ENCODE measurements around the gene ARHGAP8. TPM values are rescaled to one million over a fixed set of nuclear protein-coding genes. Genes with fewer than 3 reads are reported as not detected.

Gene ARHGAP8
- polyA plus RNA-seq, 2 of the 4 experiments (the other 2 are of a cell fraction) = 1.2 to 3.8 TPM

DNA sequence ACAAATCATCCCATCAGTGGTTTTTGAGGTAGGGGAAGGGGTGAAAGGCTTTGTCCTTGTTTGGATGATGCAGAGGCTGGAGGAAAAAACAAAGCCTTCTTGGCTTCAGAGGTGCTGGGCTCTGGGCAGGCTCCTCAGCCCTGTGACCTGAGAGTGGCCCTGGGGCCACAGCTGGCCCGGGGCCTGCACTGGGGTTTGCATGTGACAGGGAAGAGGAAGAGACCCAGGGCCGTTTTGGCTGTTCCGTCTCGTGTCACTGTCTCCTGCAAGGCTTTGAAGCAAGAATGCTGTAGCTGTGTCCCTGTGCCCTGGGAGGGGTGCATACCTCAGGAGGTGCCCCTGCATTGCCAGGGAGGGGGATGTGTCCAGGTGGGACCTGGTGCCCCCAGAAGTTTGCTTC lies 12.6 kb downstream of the ARHGAP8 start:
- Histone ChIP-seq H3K27ac (no peak overlapping the region), H3K9me3 (no peaks in the 10 kb centered on the region), H3K4me2 (no peak overlapping the region), H3K4me3 (no peak overlapping the region), H3K4me1 (no peaks in the 10 kb centered on the region)
- TF ChIP-seq MYC (IDR thresholded peaks at IDR 0.05; ENCODE audit: borderline replicate concordance, low read length) (no peak), FOSB (CRISPR knock-in tag; IDR thresholded peaks at IDR 0.05) (no peak), FOSL2 (IDR thresholded peaks at IDR 0.05) (no peak), FOSL2 (CRISPR knock-in tag; IDR thresholded peaks at IDR 0.05) (no peak), EHF (CRISPR knock-in tag; IDR thresholded peaks at IDR 0.05) (no peak), NPAS2 (CRISPR knock-in tag; IDR thresholded peaks at IDR 0.05; ENCODE audit: borderline replicate concordance) (no peak), FOXS1 (CRISPR knock-in tag; IDR thresholded peaks at IDR 0.05) (no peak), NFE2L2 (conservative IDR thresholded peaks at IDR 0.05; ENCODE audit: low read length) (no peak), GATA3 (IDR thresholded peaks at IDR 0.05; ENCODE audit: borderline replicate concordance) (no peak)
- FAIRE-seq (no peak), DNase-seq (ENCODE audit: low read depth in 1 of 2, low spot score in 1 of 2) (no peak), ATAC-seq (no peak)
- POLR2A ChIA-PET = no interaction called here
- WGBS (ENCODE audit: missing lambda C conversion rate) = 72% methylated on average over 4 of the region's 4 CpGs
- CTCF ChIA-PET = interaction anchor here (0.6 kb wide), 1 partner anchor 12 kb away, joined by 3 read pairs; no protein-coding TSS in a partner anchor

DNA sequence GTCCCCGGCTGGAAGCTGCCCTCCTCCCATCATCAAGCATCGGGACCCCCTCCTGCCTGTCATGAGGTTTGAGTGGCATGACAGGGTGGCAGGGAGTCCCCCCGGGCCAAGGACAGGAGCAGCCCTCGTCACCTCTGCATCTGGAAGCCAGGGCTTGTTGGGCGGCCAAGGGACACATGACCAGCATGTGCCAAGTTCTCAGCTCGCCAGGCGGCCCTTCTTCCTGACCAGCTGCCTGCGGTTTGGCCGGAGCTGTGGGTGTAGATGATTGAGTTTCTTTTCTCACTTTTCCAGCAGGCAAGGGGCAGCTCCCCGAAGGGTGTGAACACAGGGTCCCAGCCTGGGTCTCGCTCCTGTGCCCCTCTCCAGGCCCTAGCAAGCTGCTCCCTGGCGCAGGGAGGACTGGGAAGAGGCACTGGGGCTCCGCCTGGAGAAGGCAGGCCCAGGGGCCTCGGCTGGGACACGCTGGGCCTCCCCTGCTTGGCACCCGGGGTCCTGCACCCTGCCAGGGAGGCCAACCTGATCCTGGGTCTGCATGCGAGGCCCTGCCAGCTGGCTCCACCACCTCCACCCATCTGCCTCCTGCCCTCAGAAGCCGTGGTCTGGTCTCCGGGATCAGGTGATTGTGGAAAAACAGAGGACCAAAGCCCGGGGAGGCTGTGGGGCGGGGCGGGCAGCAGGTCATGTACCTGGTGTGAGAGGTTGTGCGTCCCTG lies 13.4 kb downstream of the ARHGAP8 start:
- no peak for FAIRE-seq
- H3K4me1 ChIP-seq = no peaks in the 10 kb centered on the region
- H3K4me2 ChIP-seq = no peak overlapping the region
- POLR2A ChIA-PET = no interaction called here
- no peak for DNase-seq (ENCODE audit: low read depth in 1 of 2, low spot score in 1 of 2)
- no peaks in the 10 kb centered on the region for H3K9me3 ChIP-seq
- CTCF ChIA-PET = interaction anchor here (0.6 kb wide), 1 partner anchor 12 kb away, joined by 3 read pairs; no protein-coding TSS in a partner anchor
- no peak overlapping the region for H3K27ac ChIP-seq
- ATAC-seq = no peak
- no peak overlapping the region for H3K4me3 ChIP-seq
- 86% methylated on average over 10 of the region's 23 CpGs for WGBS (ENCODE audit: missing lambda C conversion rate)
- TF ChIP-seq, protein P1, sequence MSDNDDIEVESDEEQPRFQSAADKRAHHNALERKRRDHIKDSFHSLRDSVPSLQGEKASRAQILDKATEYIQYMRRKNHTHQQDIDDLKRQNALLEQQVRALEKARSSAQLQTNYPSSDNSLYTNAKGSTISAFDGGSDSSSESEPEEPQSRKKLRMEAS (IDR thresholded peaks at IDR 0.05) = no peak
- TF ChIP-seq MAZ (IDR thresholded peaks at IDR 0.05; ENCODE audit: borderline replicate concordance, low read depth, low read length) (no peak), HEYL (CRISPR knock-in tag; IDR thresholded peaks at IDR 0.05) (no peak), TFCP2L1 (CRISPR knock-in tag; IDR thresholded peaks at IDR 0.05) (no peak), HMGXB4 (CRISPR knock-in tag; IDR thresholded peaks at IDR 0.05; ENCODE audit: borderline replicate concordance) (no peak), NFE2L2 (conservative IDR thresholded peaks at IDR 0.05; ENCODE audit: low read length) (no peak), JUN (IDR thresholded peaks at IDR 0.05) (no peak), TP53 (CRISPR knock-in tag; IDR thresholded peaks at IDR 0.05) (no peak), CEBPB (IDR thresholded peaks at IDR 0.05) (no peak), BHLHE40 (IDR thresholded peaks at IDR 0.05; ENCODE audit: low read depth, low read length) (no peak), MAFK (IDR thresholded peaks at IDR 0.05; ENCODE audit: partially characterized antibody) (no peak), NR3C1 (IDR thresholded peaks at IDR 0.05) (no peak), ZFP36 (IDR thresholded peaks at IDR 0.05; ENCODE audit: borderline replicate concordance, partially characterized antibody) (no peak), HDAC2 (IDR thresholded peaks at IDR 0.05) (no peak)

GRCh38 chr22:44773082-44773481 lies 20.7 kb downstream of the ARHGAP8 start:
- 89% methylated on average over 1 of the region's 1 CpG for WGBS (ENCODE audit: missing lambda C conversion rate)
- no peak overlapping the region for H3K4me3 ChIP-seq
- TF ChIP-seq USF2 (IDR thresholded peaks at IDR 0.05) (no peak), KDM1A (IDR thresholded peaks at IDR 0.05; ENCODE audit: low read depth) (no peak), EHF (CRISPR knock-in tag; IDR thresholded peaks at IDR 0.05) (no peak)
- TF ChIP-seq, protein P2, sequence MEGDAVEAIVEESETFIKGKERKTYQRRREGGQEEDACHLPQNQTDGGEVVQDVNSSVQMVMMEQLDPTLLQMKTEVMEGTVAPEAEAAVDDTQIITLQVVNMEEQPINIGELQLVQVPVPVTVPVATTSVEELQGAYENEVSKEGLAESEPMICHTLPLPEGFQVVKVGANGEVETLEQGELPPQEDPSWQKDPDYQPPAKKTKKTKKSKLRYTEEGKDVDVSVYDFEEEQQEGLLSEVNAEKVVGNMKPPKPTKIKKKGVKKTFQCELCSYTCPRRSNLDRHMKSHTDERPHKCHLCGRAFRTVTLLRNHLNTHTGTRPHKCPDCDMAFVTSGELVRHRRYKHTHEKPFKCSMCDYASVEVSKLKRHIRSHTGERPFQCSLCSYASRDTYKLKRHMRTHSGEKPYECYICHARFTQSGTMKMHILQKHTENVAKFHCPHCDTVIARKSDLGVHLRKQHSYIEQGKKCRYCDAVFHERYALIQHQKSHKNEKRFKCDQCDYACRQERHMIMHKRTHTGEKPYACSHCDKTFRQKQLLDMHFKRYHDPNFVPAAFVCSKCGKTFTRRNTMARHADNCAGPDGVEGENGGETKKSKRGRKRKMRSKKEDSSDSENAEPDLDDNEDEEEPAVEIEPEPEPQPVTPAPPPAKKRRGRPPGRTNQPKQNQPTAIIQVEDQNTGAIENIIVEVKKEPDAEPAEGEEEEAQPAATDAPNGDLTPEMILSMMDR (IDR thresholded peaks at IDR 0.05) = no peak
- ATAC-seq (no peak), FAIRE-seq (no peak), DNase-seq (ENCODE audit: low read depth in 1 of 2, low spot score in 1 of 2) (no peak)
- no peaks in the 10 kb centered on the region for H3K4me1 ChIP-seq
- ChIA-PET POLR2A (no interaction called here), CTCF (no interaction called here)
- H3K27ac ChIP-seq = no peak overlapping the region
- H3K4me2 ChIP-seq = no peak overlapping the region
- H3K9me3 ChIP-seq = no peaks in the 10 kb centered on the region

All from A549 (cell line).